GM12875 (cell line): ENCODE data around the gene FAM131B.

Experiments
- H3K4me3 ChIP-seq: one replicate; pipeline ENCODE4 v1.5.1; 2011; ENCODE audit warnings: low read depth, low read length, control low read depth
- CTCF ChIP-seq: IDR thresholded peaks from 2 replicates; pipeline ENCODE4 v1.5.1; 2011; ENCODE audit warnings: low read depth, mild to moderate bottlenecking, control low read depth, inconsistent platforms, low read length, moderate library complexity, borderline replicate concordance; ENCODE audit not compliant: insufficient read depth

Gene FAM131B

GRCh38 chr7:143398616-143399015 is 36.1 kb upstream of the FAM131B start:
- H3K4me3 ChIP-seq = no peak overlapping the region
- no peak for TF ChIP-seq CTCF

DNA sequence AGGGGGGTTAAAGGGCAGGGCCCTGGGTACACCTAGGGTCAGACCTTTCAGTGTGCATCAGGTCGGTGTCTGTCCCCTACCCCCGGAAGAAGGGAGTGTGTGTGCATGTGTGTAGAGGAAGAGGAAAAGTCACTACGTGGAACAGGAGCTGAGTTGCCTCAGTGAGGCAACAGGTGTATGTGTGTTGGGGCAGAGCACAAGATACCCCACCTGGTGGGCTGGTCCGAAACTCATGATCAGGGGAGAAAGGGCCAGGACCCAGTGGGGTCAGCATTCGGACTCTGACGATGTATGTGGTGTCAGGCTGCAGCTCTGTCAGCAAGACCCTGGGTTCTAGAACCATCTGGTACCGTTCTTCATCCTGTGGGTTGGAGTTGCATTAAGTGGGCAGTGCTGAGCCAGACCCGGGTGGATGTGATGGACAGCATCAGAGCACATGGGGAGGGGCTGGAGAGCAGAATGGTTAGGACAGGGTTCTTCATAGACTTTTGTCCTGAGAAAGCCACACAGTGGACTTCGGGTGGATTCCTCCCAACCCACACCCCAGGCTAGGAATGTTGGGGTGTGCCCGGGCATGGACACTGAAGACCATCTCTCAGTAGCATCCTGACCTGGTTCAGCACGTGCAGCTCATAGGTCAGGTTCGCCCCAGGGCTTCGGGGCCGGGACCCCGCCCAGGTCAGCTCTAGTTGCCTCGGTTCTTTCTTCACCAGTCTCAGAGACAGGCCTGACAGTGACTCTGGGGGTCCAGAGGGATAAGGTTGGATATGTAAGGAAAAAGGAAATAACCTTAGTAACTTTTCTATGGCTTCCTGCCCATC is 35.4 kb upstream of the FAM131B start:
- TF ChIP-seq CTCF = no peak
- H3K4me3 ChIP-seq = no peak overlapping the region

GRCh38 chr7:143396625-143397556 is 34.4 kb upstream of the FAM131B start:
- TF ChIP-seq CTCF = no peak
- H3K4me3 ChIP-seq = no peak overlapping the region

DNA sequence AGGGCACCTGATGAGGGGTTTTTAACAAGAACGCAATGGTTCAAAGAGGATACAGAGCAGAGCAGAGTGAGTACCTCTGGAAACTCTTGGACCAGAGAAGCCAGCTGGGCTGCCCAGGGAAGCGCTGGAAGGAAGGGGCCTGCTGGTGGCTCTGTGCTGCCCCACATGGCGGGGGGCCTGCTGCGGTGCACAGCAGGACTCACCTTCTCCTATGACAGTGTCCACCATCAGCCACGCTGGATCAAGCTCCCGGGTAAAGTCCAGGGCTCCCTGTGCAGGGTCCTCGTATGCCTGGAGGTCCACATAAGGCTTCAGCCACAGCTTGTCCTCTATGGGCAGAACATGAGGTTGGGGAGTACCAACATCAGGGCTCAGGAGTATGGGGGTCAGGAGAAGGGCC is 33.7 kb upstream of the FAM131B start:
- TF ChIP-seq CTCF = no peak
- no peak overlapping the region for H3K4me3 ChIP-seq

DNA sequence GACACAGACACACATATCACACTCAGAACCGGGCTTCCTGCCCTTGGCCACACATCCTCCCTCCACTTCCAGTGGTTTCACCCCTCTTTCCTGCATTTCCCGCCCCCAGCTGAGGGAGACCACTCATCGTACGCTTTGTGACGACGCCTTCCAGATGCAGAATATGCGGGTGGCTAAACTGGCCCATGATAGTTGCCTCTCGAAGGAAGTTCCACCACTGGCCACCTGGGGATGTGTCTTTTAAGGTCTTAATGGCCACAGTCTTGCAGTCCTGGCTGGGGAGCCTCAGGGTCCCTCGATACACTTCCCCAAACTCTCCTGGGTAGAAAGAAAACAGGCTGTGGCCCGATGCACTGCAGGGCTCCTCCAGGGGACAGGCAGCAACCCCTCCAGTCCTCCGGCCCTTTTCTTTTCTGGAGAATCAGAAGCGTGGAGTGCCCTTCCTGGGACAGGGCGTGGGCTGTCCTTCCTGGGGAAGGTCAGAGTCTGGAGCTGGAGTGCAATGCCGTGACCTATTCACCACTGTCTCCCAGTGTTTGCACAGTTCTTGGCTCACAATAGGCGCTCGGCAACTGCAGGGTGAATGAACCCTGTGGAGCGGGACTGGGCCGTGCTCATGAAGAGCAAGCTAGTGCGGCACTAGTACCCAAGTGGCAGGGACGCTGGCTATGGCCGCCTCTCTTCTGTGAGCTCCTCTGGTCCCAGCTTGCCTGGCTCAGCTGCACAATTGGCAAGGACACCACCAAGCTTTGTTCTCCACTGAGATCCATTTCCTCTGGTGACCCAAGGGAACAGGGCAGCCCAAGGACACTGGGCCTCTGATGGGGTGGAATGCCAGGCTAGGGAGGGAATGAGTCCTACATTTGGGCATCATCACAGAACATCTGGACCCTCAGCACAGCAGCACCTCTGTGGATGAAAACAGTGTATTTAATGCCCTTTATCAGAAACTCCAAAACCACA is 33.0 kb upstream of the FAM131B start:
- no peak overlapping the region for H3K4me3 ChIP-seq
- 0 out of 2 replicates have a peak, but pooled peaks have one; percentile 26 for TF ChIP-seq CTCF

DNA sequence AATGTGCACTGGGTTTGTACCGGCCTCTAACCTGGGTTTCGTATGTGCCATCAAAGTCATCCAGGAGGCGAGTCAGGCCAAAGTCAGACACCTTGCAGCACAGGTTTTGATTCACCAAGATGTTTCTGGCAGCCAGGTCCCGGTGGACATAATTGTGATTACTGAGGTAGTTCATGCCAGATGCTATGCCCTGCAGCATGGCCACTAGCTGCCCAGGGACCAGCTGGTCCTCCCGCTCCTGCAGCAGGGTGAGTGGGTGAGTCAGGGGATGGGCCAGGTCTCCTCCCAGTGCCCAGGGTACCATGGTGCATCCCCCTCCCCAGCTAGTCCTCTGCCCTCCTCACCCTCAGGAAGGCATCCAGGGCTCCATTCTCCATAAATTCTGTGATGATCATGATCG is 32.3 kb upstream of the FAM131B start:
- H3K4me3 ChIP-seq = no peak overlapping the region
- TF ChIP-seq CTCF = no peak
